HFF-Myc (cell line): ENCODE results near the gene WDR37.

Source experiments
- DNase-seq: peaks from one replicate; pipeline ENCODE4 v3.0.0-alpha.2; 2011; ENCODE audit warnings: low read depth; ENCODE audit errors: extremely low read depth
- H3K4me3 ChIP-seq: replicated peaks from 2 replicates; pipeline ENCODE4 v1.5.1; 2011; ENCODE audit warnings: low read depth, mild to moderate bottlenecking, control low read depth, low read length
- TF ChIP-seq, protein P1 (sequence below): IDR thresholded peaks from 2 replicates; pipeline ENCODE4 v1.5.1; 2012; ENCODE audit warnings: mild to moderate bottlenecking, low read depth, low read length, control low read depth; ENCODE audit errors: missing control alignments

Gene WDR37

DNA sequence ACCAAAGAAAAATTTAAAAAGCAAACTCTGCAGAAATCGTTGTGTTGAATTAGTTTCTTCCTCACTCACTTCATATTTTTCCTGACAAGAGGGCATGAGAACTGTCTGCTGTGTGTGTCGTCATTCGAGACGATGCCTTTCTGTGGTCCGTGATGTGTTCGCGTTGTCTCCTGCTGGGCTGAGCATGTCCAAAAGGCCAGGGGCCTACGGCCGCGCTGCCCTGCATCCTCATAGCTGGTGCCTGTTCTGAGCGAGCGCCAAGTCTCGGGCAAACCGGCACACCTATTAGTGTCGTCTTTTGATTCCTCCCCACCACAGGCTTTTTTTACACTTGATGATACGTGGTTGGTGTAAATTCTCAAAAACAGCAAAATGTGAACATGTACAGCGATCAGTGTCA is 27.4 kb downstream of the WDR37 start:
- TF ChIP-seq, protein P1, sequence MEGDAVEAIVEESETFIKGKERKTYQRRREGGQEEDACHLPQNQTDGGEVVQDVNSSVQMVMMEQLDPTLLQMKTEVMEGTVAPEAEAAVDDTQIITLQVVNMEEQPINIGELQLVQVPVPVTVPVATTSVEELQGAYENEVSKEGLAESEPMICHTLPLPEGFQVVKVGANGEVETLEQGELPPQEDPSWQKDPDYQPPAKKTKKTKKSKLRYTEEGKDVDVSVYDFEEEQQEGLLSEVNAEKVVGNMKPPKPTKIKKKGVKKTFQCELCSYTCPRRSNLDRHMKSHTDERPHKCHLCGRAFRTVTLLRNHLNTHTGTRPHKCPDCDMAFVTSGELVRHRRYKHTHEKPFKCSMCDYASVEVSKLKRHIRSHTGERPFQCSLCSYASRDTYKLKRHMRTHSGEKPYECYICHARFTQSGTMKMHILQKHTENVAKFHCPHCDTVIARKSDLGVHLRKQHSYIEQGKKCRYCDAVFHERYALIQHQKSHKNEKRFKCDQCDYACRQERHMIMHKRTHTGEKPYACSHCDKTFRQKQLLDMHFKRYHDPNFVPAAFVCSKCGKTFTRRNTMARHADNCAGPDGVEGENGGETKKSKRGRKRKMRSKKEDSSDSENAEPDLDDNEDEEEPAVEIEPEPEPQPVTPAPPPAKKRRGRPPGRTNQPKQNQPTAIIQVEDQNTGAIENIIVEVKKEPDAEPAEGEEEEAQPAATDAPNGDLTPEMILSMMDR, result no peak
- H3K4me3 ChIP-seq, result no peak overlapping the region
- no peak for DNase-seq

DNA sequence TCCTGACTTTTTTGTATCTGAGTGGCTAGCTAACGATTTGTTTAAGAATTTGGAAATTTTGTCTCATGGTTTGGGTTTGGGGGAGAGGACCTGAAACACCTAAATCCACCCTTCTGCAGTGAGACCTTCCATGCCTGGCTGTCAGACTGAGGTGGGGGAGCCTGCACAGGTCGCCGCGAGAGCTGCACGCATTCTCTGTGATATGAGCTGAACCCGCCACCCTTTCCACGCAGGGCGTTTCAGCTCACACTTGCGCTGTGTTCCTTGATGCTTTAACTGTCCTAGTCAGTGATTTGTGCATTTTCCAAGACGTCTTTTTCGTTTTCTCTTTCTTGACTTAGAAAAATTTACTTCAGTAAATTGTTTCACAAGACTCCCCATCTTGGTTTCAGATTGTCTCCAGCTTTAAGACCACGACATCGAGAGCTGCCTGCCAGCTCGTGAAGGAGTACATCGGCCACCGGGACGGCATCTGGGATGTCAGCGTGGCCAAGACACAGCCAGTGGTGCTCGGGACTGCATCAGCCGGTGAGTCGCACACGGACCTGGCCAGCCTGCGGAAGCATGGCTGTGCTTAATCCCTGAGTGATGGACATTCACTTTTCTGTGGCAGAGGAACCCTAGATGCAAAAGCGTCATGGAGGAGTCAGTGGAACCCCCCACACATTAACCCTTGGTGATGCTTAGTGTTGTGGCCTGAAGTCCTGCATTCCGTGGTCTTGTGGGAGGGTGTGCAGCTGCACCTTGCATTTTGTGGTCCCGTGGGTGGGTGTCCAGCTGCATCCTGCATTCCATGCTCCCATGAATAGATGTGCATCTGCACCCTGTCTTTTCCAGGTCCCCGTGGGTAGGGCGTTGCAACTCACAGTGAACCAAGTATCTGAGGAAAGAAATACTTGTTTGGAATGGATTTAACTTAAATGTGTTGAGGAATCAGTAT is 28.1 kb downstream of the WDR37 start:
- DNase-seq, result no peak
- TF ChIP-seq, protein P1, result no peak
- H3K4me3 ChIP-seq, result no peak overlapping the region

DNA sequence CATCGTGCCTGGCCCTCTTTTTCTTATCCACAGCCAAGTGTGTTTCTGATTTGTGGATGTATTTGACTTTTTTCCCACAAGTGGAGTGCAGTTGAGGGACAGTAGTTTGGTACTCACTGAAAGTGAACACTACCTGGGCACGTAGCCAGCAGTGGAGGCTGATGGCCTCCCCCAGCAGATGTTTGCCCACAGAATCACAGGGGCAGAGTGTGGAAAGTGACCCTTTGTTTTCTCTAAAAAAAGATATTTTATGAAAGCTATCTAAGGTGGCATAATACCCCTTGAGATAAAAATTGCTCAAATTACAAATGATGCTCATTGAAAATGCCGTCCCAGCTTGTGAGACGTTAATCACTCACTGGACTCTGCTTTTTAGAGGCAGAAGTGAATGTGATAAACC is 29.1 kb downstream of the WDR37 start:
- no peak for DNase-seq
- H3K4me3 ChIP-seq, result no peak overlapping the region
- TF ChIP-seq, protein P1, result no peak

DNA sequence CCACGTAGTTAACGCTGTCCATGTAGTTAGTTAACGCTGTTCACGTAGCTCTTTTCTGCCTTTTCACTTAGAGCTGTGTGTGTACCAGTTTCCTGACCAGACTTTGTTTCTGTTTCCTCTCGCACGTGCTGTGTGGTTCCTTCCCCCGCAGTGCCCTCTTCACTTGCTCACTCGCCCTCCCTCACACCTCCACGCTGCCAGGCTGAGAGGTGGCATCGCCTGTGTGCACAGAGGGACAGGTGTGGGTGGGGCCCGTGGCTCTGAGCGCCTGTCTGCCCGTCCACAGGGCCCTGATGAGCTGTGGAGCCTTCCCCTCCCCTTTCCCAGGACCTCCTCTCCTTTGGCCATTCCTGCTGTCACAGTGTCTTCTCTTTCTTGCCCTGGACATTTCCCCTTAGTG is 30.6 kb downstream of the WDR37 start:
- TF ChIP-seq, protein P1, result no peak
- H3K4me3 ChIP-seq, result no peak overlapping the region
- DNase-seq, result no peak

DNA sequence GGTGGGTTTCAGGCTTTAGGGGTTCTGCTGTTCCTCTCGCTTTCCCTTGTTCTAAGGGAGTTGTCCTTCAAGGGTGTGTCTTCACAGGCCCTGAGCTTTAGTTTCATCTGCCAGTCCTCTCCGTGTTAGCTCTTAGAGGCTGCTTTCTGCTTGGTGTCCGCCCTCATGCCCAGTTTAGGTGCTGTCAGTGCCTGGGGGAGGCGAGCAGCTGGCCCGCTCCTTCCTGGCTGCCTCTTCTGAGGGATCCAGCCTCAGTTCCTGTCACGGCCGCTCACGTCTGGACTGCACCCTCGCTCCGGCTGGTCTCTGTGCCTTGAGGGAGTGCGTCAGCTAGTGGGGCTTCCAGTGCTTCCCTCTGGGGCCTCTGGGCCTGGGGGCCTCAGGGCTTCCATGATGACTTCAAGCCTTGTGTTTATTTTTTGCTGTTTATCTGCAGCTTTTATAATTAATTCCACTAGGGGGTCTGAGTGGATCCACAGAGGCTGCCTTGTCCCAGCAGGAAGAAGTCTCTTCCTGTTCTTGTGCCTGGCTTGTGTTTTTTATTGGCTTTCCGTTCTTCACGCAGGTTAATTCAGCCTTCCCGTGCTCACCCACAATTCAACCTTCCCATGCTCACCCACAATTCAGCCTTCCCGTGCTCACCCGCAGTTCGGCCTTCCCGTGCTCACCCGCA is 33.0 kb downstream of the WDR37 start:
- H3K4me3 ChIP-seq, result no peak overlapping the region
- no peak for DNase-seq

DNA sequence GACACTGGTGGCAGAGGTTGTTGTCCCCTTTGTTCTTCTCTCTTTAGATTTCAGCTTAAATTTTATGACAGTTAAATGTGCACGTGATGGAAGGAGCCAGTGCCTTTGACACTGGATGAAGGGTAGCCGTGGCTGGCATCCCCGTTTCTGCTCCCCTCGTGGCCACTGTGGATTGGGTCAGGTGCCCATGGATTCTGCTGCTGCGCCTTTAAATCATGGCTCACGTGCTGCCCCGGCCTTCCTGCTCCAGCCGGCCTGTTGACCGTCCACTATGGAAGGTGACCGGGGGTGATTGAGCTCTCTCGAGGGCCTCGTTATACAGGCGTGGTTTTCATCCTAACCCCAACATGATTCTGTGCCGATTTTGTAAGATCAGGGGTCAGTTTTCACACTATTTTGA is 34.5 kb downstream of the WDR37 start:
- no peak overlapping the region for H3K4me3 ChIP-seq
- no peak for DNase-seq
- TF ChIP-seq, protein P1, result no peak

More for the DNA sequence above, 33.0 kb downstream of the WDR37 start:
- TF ChIP-seq, protein P1, result no peak
